Epithelial cell of esophagus (primary cell): ENCODE data around the gene GPSM1.

Source experiments
- DNase-seq: peaks from one replicate; pipeline ENCODE4 v3.0.0; 2010; ENCODE audit warnings: low read depth
- H3K4me3 ChIP-seq: 2 replicates; pipeline ENCODE4 v1.5.1; 2011; ENCODE audit warnings: mild to moderate bottlenecking, low read length, control low read depth
- CTCF ChIP-seq: IDR thresholded peaks from 2 replicates; pipeline ENCODE4 v1.5.1; 2011; ENCODE audit warnings: low read depth, mild to moderate bottlenecking, low read length, control low read depth, inconsistent platforms; ENCODE audit not compliant: insufficient read depth; ENCODE audit errors: missing control alignments

The GPSM1 gene

GRCh38 chr9:136286359-136286986 lies 40.9 kb upstream of the GPSM1 start:
- no peak for TF ChIP-seq CTCF
- DNase-seq = no peak
- no peak overlapping the region for H3K4me3 ChIP-seq

- TF ChIP-seq CTCF = no peak
- DNase-seq = no peak
- H3K4me3 ChIP-seq = no peak overlapping the region
Measured at GRCh38 chr9:136286987-136287379, 40.4 kb upstream of the GPSM1 start.

GRCh38 chr9:136287960-136288753 lies 39.2 kb upstream of the GPSM1 start:
- DNase-seq = no peak

GRCh38 chr9:136289651-136290507 lies 37.5 kb upstream of the GPSM1 start:
- H3K4me3 ChIP-seq = no peak overlapping the region
- TF ChIP-seq CTCF = no peak
- no peak for DNase-seq

More at GRCh38 chr9:136287960-136288753, 39.2 kb upstream of the GPSM1 start:
- TF ChIP-seq CTCF = no peak
- H3K4me3 ChIP-seq = no peak overlapping the region

- TF ChIP-seq CTCF = no peak
- no peak overlapping the region for H3K4me3 ChIP-seq
- DNase-seq = no peak
Measured at GRCh38 chr9:136290508-136291000, 36.8 kb upstream of the GPSM1 start.

GRCh38 chr9:136291306-136292025 lies 35.9 kb upstream of the GPSM1 start:
- DNase-seq = no peak
- no peak for TF ChIP-seq CTCF
- H3K4me3 ChIP-seq = no peak overlapping the region
